Measurements from ENCODE around the gene WDR7. TPM values are rescaled to one million over a fixed set of nuclear protein-coding genes. Genes with fewer than 3 reads are reported as not detected.

Gene WDR7
- total RNA-seq, 1 experiment from 2014 or later, result 20.9 TPM

- no peak overlapping the region for H3K27ac ChIP-seq (ENCODE audit: low read length)
- H3K4me1 ChIP-seq (ENCODE audit: low read length), result no peaks in the 10 kb centered on the region
- no peak overlapping the region for H3K4me3 ChIP-seq (ENCODE audit: low read length)
- H3K9me2 ChIP-seq (replicated peaks; ENCODE audit: insufficient read depth, low read length), result no peaks in the 10 kb centered on the region
- H3K4me2 ChIP-seq (ENCODE audit: low read depth, low read length, poor library complexity, severe bottlenecking), result no peak overlapping the region
- no peak overlapping the region for H2AFZ ChIP-seq (ENCODE audit: low read length)
- DNase-seq, result no peak
- no peak overlapping the region for H3K9ac ChIP-seq (ENCODE audit: low read length)
- H3K9me3 ChIP-seq (ENCODE audit: low read length), result no peaks in the 10 kb centered on the region
- no peaks in the 10 kb centered on the region for H3K36me3 ChIP-seq (ENCODE audit: insufficient read depth, low read length)
- no peaks in the 10 kb centered on the region for H3K79me2 ChIP-seq (ENCODE audit: low read length)
- peaks cover 15% of the 10 kb centered on the region; the same call in 1 of the 2 replicates for H4K20me1 ChIP-seq (ENCODE audit: insufficient read depth, low read depth, low read length)
- no peaks in the 10 kb centered on the region for H3K27me3 ChIP-seq (ENCODE audit: low read length)
Observed at GRCh38 chr18:57060814-57061213, 409.7 kb downstream of the WDR7 start.

GRCh38 chr18:57062178-57062577 lies 411.0 kb downstream of the WDR7 start:
- H3K79me2 ChIP-seq (ENCODE audit: low read length), result no peaks in the 10 kb centered on the region
- H3K9ac ChIP-seq (ENCODE audit: low read length), result no peak overlapping the region
- H3K27ac ChIP-seq (ENCODE audit: low read length), result no peak overlapping the region
- no peaks in the 10 kb centered on the region for H3K4me1 ChIP-seq (ENCODE audit: low read length)
- no peaks in the 10 kb centered on the region for H3K27me3 ChIP-seq (ENCODE audit: low read length)
- DNase-seq, result no peak
- no peaks in the 10 kb centered on the region for H3K36me3 ChIP-seq (ENCODE audit: insufficient read depth, low read length)
- H3K4me2 ChIP-seq (ENCODE audit: low read depth, low read length, poor library complexity, severe bottlenecking), result no peak overlapping the region
- H2AFZ ChIP-seq (ENCODE audit: low read length), result no peak overlapping the region
- H4K20me1 ChIP-seq (ENCODE audit: insufficient read depth, low read depth, low read length), result peaks cover 13% of the 10 kb centered on the region; the same call in 1 of the 2 replicates
- no peaks in the 10 kb centered on the region for H3K9me2 ChIP-seq (replicated peaks; ENCODE audit: insufficient read depth, low read length)
- H3K4me3 ChIP-seq (ENCODE audit: low read length), result no peak overlapping the region
- no peaks in the 10 kb centered on the region for H3K9me3 ChIP-seq (ENCODE audit: low read length)

- Histone ChIP-seq H3K9me2 (replicated peaks; ENCODE audit: insufficient read depth, low read length) (no peaks in the 10 kb centered on the region), H3K4me3 (ENCODE audit: low read length) (no peak overlapping the region), H3K27me3 (ENCODE audit: low read length) (no peaks in the 10 kb centered on the region), H2AFZ (ENCODE audit: low read length) (no peak overlapping the region), H3K36me3 (ENCODE audit: insufficient read depth, low read length) (no peaks in the 10 kb centered on the region), H3K4me2 (ENCODE audit: low read depth, low read length, poor library complexity, severe bottlenecking) (no peak overlapping the region), H3K9me3 (ENCODE audit: low read length) (no peaks in the 10 kb centered on the region), H3K79me2 (ENCODE audit: low read length) (no peaks in the 10 kb centered on the region), H3K9ac (ENCODE audit: low read length) (no peak overlapping the region), H4K20me1 (ENCODE audit: insufficient read depth, low read depth, low read length) (peaks cover 13% of the 10 kb centered on the region; the same call in 1 of the 2 replicates), H3K4me1 (ENCODE audit: low read length) (no peaks in the 10 kb centered on the region), H3K27ac (ENCODE audit: low read length) (no peak overlapping the region)
- DNase-seq, result no peak
Observed at GRCh38 chr18:57062844-57063243, 411.7 kb downstream of the WDR7 start.

- H2AFZ ChIP-seq (ENCODE audit: low read length), result no peak overlapping the region
- H3K27me3 ChIP-seq (ENCODE audit: low read length), result no peaks in the 10 kb centered on the region
- no peaks in the 10 kb centered on the region for H3K9me2 ChIP-seq (replicated peaks; ENCODE audit: insufficient read depth, low read length)
- H3K9ac ChIP-seq (ENCODE audit: low read length), result no peak overlapping the region
- no peak overlapping the region for H3K4me2 ChIP-seq (ENCODE audit: low read depth, low read length, poor library complexity, severe bottlenecking)
- no peaks in the 10 kb centered on the region for H3K4me1 ChIP-seq (ENCODE audit: low read length)
- no peaks in the 10 kb centered on the region for H3K36me3 ChIP-seq (ENCODE audit: insufficient read depth, low read length)
- DNase-seq, result no peak
- H4K20me1 ChIP-seq (ENCODE audit: insufficient read depth, low read depth, low read length), result peaks cover 13% of the 10 kb centered on the region; the same call in 1 of the 2 replicates
- H3K4me3 ChIP-seq (ENCODE audit: low read length), result no peak overlapping the region
- H3K79me2 ChIP-seq (ENCODE audit: low read length), result no peaks in the 10 kb centered on the region
- H3K27ac ChIP-seq (ENCODE audit: low read length), result no peak overlapping the region
- no peaks in the 10 kb centered on the region for H3K9me3 ChIP-seq (ENCODE audit: low read length)
Observed at GRCh38 chr18:57063601-57064103, 412.5 kb downstream of the WDR7 start.

GRCh38 chr18:57073501-57074187 lies 422.5 kb downstream of the WDR7 start:
- Histone ChIP-seq H2AFZ (ENCODE audit: low read length) (no peak overlapping the region), H3K36me3 (ENCODE audit: insufficient read depth, low read length) (no peaks in the 10 kb centered on the region), H3K4me2 (ENCODE audit: low read depth, low read length, poor library complexity, severe bottlenecking) (no peak overlapping the region), H3K9me3 (ENCODE audit: low read length) (no peaks in the 10 kb centered on the region), H3K27ac (ENCODE audit: low read length) (no peak overlapping the region), H3K79me2 (ENCODE audit: low read length) (no peaks in the 10 kb centered on the region), H4K20me1 (ENCODE audit: insufficient read depth, low read depth, low read length) (peaks cover 54% of the 10 kb centered on the region), H3K4me3 (ENCODE audit: low read length) (no peak overlapping the region), H3K9me2 (replicated peaks; ENCODE audit: insufficient read depth, low read length) (no peaks in the 10 kb centered on the region), H3K9ac (ENCODE audit: low read length) (no peak overlapping the region), H3K4me1 (ENCODE audit: low read length) (peaks cover 32% of the 10 kb centered on the region), H3K27me3 (ENCODE audit: low read length) (0 out of 2 replicates have a peak, but pooled peaks cover 2% of the 10 kb centered on the region)
- DNase-seq, result no peak

- 0 out of 2 replicates have a peak, but pooled peaks cover 5% of the 10 kb centered on the region for H3K27me3 ChIP-seq (ENCODE audit: low read length)
- H3K9me3 ChIP-seq (ENCODE audit: low read length), result no peaks in the 10 kb centered on the region
- no peak overlapping the region for H3K9ac ChIP-seq (ENCODE audit: low read length)
- no peaks in the 10 kb centered on the region for H3K79me2 ChIP-seq (ENCODE audit: low read length)
- H3K27ac ChIP-seq (ENCODE audit: low read length), result no peak overlapping the region
- peak; percentile 47 for DNase-seq
- peak overlapping the region; percentile 32 for H3K4me2 ChIP-seq (ENCODE audit: low read depth, low read length, poor library complexity, severe bottlenecking)
- peaks cover 36% of the 10 kb centered on the region for H3K4me1 ChIP-seq (ENCODE audit: low read length)
- H2AFZ ChIP-seq (ENCODE audit: low read length), result no peak overlapping the region
- no peaks in the 10 kb centered on the region for H3K9me2 ChIP-seq (replicated peaks; ENCODE audit: insufficient read depth, low read length)
- H3K4me3 ChIP-seq (ENCODE audit: low read length), result no peak overlapping the region
- no peaks in the 10 kb centered on the region for H3K36me3 ChIP-seq (ENCODE audit: insufficient read depth, low read length)
- H4K20me1 ChIP-seq (ENCODE audit: insufficient read depth, low read depth, low read length), result peaks cover 74% of the 10 kb centered on the region
Observed at GRCh38 chr18:57075716-57076400, 424.7 kb downstream of the WDR7 start.

GRCh38 chr18:57077005-57077765 lies 426.0 kb downstream of the WDR7 start:
- Histone ChIP-seq H2AFZ (ENCODE audit: low read length) (no peak overlapping the region), H3K4me1 (ENCODE audit: low read length) (peaks cover 36% of the 10 kb centered on the region), H3K4me3 (ENCODE audit: low read length) (no peak overlapping the region), H3K27me3 (ENCODE audit: low read length) (0 out of 2 replicates have a peak, but pooled peaks cover 5% of the 10 kb centered on the region), H4K20me1 (ENCODE audit: insufficient read depth, low read depth, low read length) (peaks cover 74% of the 10 kb centered on the region), H3K4me2 (ENCODE audit: low read depth, low read length, poor library complexity, severe bottlenecking) (peak overlapping the region; percentile 42), H3K9me2 (replicated peaks; ENCODE audit: insufficient read depth, low read length) (no peaks in the 10 kb centered on the region), H3K36me3 (ENCODE audit: insufficient read depth, low read length) (no peaks in the 10 kb centered on the region), H3K27ac (ENCODE audit: low read length) (no peak overlapping the region), H3K79me2 (ENCODE audit: low read length) (no peaks in the 10 kb centered on the region), H3K9me3 (ENCODE audit: low read length) (no peaks in the 10 kb centered on the region), H3K9ac (ENCODE audit: low read length) (no peak overlapping the region)
- DNase-seq, result peak; percentile 46

Measured in Karpas-422 (cell line).